DLD1 (cell line): Measurements from ENCODE around the gene RASGEF1C.
"Not testable (repeated sequence)": the region's sequence is repeated elsewhere in the genome, so short reads cannot be mapped to it uniquely, and the experiment has no call there.

Experiments used
- in situ Hi-C: cut with HindIII; loops from 2 replicates; pipeline ENCODE4 v1.10.0; 2017; ENCODE audit warnings: low sequenced_read_pairs

The RASGEF1C gene

GRCh38 chr5:180124662-180125061 is 84.3 kb downstream of the RASGEF1C start:
- in situ Hi-C loops = not testable (repeated sequence)

GRCh38 chr5:180122875-180123274 is 86.1 kb downstream of the RASGEF1C start:
- in situ Hi-C loops = no loop called here

GRCh38 chr5:180121826-180122413 is 87.1 kb downstream of the RASGEF1C start:
- in situ Hi-C loops = no loop called here

GRCh38 chr5:180120237-180121101 is 88.5 kb downstream of the RASGEF1C start:
- in situ Hi-C loops = no loop called here

- in situ Hi-C loops = no loop called here
Measured at GRCh38 chr5:180119903-180120236, 89.1 kb downstream of the RASGEF1C start.

GRCh38 chr5:180119031-180119902 is 89.7 kb downstream of the RASGEF1C start:
- in situ Hi-C loops = no loop called here

GRCh38 chr5:180118391-180118791 is 90.6 kb downstream of the RASGEF1C start:
- in situ Hi-C loops = no loop called here

- in situ Hi-C loops = no loop called here
Measured at GRCh38 chr5:180117000-180117725, 91.8 kb downstream of the RASGEF1C start.

- in situ Hi-C loops = no loop called here
Measured at GRCh38 chr5:180116077-180116999, 92.7 kb downstream of the RASGEF1C start.

GRCh38 chr5:180115326-180116076 is 93.5 kb downstream of the RASGEF1C start:
- in situ Hi-C loops = no loop called here

- in situ Hi-C loops = no loop called here
Measured at GRCh38 chr5:180114304-180115003, 94.6 kb downstream of the RASGEF1C start.

GRCh38 chr5:180113660-180114303 is 95.2 kb downstream of the RASGEF1C start:
- in situ Hi-C loops = no loop called here

GRCh38 chr5:180112181-180112861 is 96.7 kb downstream of the RASGEF1C start:
- in situ Hi-C loops = no loop called here

GRCh38 chr5:180111273-180112002 is 97.6 kb downstream of the RASGEF1C start:
- in situ Hi-C loops = no loop called here

- in situ Hi-C loops = no loop called here
Measured at GRCh38 chr5:180109920-180110319, 99.1 kb downstream of the RASGEF1C start.

- in situ Hi-C loops = no loop called here
Measured at GRCh38 chr5:180107005-180107404, 102.0 kb downstream of the RASGEF1C start.

GRCh38 chr5:180105827-180106312 is 103.1 kb downstream of the RASGEF1C start:
- in situ Hi-C loops = no loop called here
